H9 (cell line): Measurements from ENCODE around the gene ACSL3. TPM values are rescaled to one million over a fixed set of nuclear protein-coding genes. Genes with fewer than 3 reads are reported as not detected.

ENCODE experiments used
- DNase-seq: peaks from one replicate; pipeline ENCODE4 v3.0.0-alpha.2; 2017
- H2AFZ ChIP-seq: one replicate; pipeline ENCODE4 v1.6.1; 2013; ENCODE audit warnings: mild to moderate bottlenecking, low read length, control low read depth, moderate library complexity
- H2AK5ac ChIP-seq: 2 replicates; pipeline ENCODE4 v1.6.1; 2013; ENCODE audit warnings: low read length, control low read depth, mixed read lengths; ENCODE audit not compliant: insufficient read length
- H2BK120ac ChIP-seq: one replicate; pipeline ENCODE4 v1.6.1; 2013; ENCODE audit warnings: low read depth, mild to moderate bottlenecking, low read length, control low read depth, inconsistent platforms; ENCODE audit not compliant: poor library complexity, severe bottlenecking
- H2BK12ac ChIP-seq: 2 replicates; pipeline ENCODE4 v1.6.1; 2013; ENCODE audit warnings: low read length, control low read depth, mixed read lengths, low read depth; ENCODE audit not compliant: insufficient read length
- H2BK15ac ChIP-seq: 2 replicates; pipeline ENCODE4 v1.6.1; 2013; ENCODE audit warnings: low read depth, low read length, control low read depth
- H2BK20ac ChIP-seq: one replicate; pipeline ENCODE4 v1.6.1; 2013; ENCODE audit warnings: low read depth, mild to moderate bottlenecking, low read length, control low read depth, inconsistent platforms; ENCODE audit not compliant: poor library complexity, severe bottlenecking
- H2BK5ac ChIP-seq: 2 replicates; pipeline ENCODE4 v1.6.1; 2013; ENCODE audit warnings: low read length, control low read depth, mixed read lengths; ENCODE audit not compliant: insufficient read length
- H3K14ac ChIP-seq: 2 replicates; pipeline ENCODE4 v1.6.1; 2013; ENCODE audit warnings: low read length, control low read depth; ENCODE audit not compliant: insufficient read depth
- H3K18ac ChIP-seq: 2 replicates; pipeline ENCODE4 v1.6.1; 2013; ENCODE audit warnings: low read depth, mild to moderate bottlenecking, mixed read lengths, low read length, control low read depth; ENCODE audit not compliant: insufficient read length
- H3K23ac ChIP-seq: 2 replicates; pipeline ENCODE4 v1.6.1; 2013; ENCODE audit warnings: low read length, control low read depth, mixed read lengths, low read depth; ENCODE audit not compliant: insufficient read length
- H3K23me2 ChIP-seq: 2 replicates; pipeline ENCODE4 v1.6.1; 2013; ENCODE audit warnings: low read depth, mild to moderate bottlenecking, mixed read lengths, low read length, control low read depth; ENCODE audit not compliant: insufficient read length, poor library complexity, severe bottlenecking
- H3K27ac ChIP-seq: 2 replicates; pipeline ENCODE4 v1.5.1; 2013; ENCODE audit warnings: low read length, control low read depth, mixed read lengths, low read depth; ENCODE audit not compliant: insufficient read length
- H3K27me3 ChIP-seq: 2 replicates; pipeline ENCODE4 v1.6.1; 2013; ENCODE audit warnings: low read length, control low read depth, inconsistent platforms; ENCODE audit not compliant: insufficient read depth
- H3K4ac ChIP-seq: 2 replicates; pipeline ENCODE4 v1.6.1; 2013; ENCODE audit warnings: low read depth, mild to moderate bottlenecking, control low read depth, inconsistent platforms, low read length, moderate library complexity
- H3K4me1 ChIP-seq: 2 replicates; pipeline ENCODE4 v1.6.1; 2013; ENCODE audit warnings: low read length, control low read depth, inconsistent platforms; ENCODE audit not compliant: insufficient read depth
- H3K4me2 ChIP-seq: 2 replicates; pipeline ENCODE4 v1.6.1; 2013; ENCODE audit warnings: low read length, control low read depth, mixed read lengths; ENCODE audit not compliant: insufficient read length, insufficient read depth
- H3K56ac ChIP-seq: 2 replicates; pipeline ENCODE4 v1.6.1; 2013; ENCODE audit warnings: low read depth, mild to moderate bottlenecking, mixed read lengths, low read length, control low read depth; ENCODE audit not compliant: insufficient read length
- H3K79me1 ChIP-seq: 2 replicates; pipeline ENCODE4 v1.6.1; 2013; ENCODE audit warnings: low read depth, mild to moderate bottlenecking, moderate library complexity, low read length, control low read depth, inconsistent platforms; ENCODE audit not compliant: insufficient read depth, poor library complexity, severe bottlenecking
- H3K79me2 ChIP-seq: 2 replicates; pipeline ENCODE4 v1.6.1; 2013; ENCODE audit warnings: low read length, control low read depth, inconsistent platforms; ENCODE audit not compliant: insufficient read depth
- H3K9ac ChIP-seq: 2 replicates; pipeline ENCODE4 v1.6.1; 2013; ENCODE audit warnings: low read length, control low read depth, mixed read lengths; ENCODE audit not compliant: insufficient read length; ENCODE audit errors: extremely low read depth
- H3K9me3 ChIP-seq: one replicate; pipeline ENCODE4 v1.6.1; 2013; ENCODE audit warnings: low read depth, low read length, inconsistent platforms; ENCODE audit not compliant: control insufficient read depth
- H3T11ph ChIP-seq: one replicate; pipeline ENCODE4 v1.6.1; 2013; ENCODE audit warnings: mild to moderate bottlenecking, low read length, control low read depth, inconsistent platforms
- H4K20me1 ChIP-seq: one replicate; pipeline ENCODE4 v1.6.1; 2013; ENCODE audit not compliant: control insufficient read depth, insufficient read length, insufficient read depth
- H4K5ac ChIP-seq: 2 replicates; pipeline ENCODE4 v1.6.1; 2013; ENCODE audit warnings: low read depth, mild to moderate bottlenecking, mixed read lengths, low read length, control low read depth; ENCODE audit not compliant: insufficient read length
- H4K8ac ChIP-seq: replicated peaks from 2 replicates; pipeline ENCODE4 v1.6.1; 2013; ENCODE audit warnings: low read length, control low read depth, mixed read lengths, low read depth; ENCODE audit not compliant: insufficient read length
- H4K91ac ChIP-seq: 2 replicates; pipeline ENCODE4 v1.6.1; 2013; ENCODE audit warnings: low read depth, mild to moderate bottlenecking, moderate library complexity, mixed read lengths, low read length, control low read depth; ENCODE audit not compliant: insufficient read length
- H3K27ac Mint-ChIP-seq, 3 experiments: 2 replicates in 2 of 3; 3 replicates in 1 of 3; pipeline ENCODE4 v1.8.0; 2020 to 2021; ENCODE audit warnings: mixed read lengths in 3 of 3, mild to moderate bottlenecking in 1 of 3, moderate library complexity in 1 of 3
- H3K27me3 Mint-ChIP-seq: 2 replicates; pipeline ENCODE4 v1.8.0; 2021; ENCODE audit warnings: low read depth, mild to moderate bottlenecking, moderate library complexity, mixed read lengths
- H3K36me3 Mint-ChIP-seq, 3 experiments: 2 replicates in 2 of 3; 3 replicates in 1 of 3; pipeline ENCODE4 v1.8.0; 2020 to 2021; ENCODE audit warnings: low read depth in 3 of 3, mixed read lengths in 3 of 3; ENCODE audit not compliant: insufficient read depth in 1 of 3
- H3K4me1 Mint-ChIP-seq, 2 experiments: 2 replicates each; pipeline ENCODE4 v1.8.0; 2020; ENCODE audit warnings: mixed read lengths in 2 of 2
- H3K4me3 Mint-ChIP-seq, 2 experiments: 2 replicates in 1 of 2; 3 replicates in 1 of 2; pipeline ENCODE4 v1.8.0; 2020 to 2021; ENCODE audit warnings: mild to moderate bottlenecking in 2 of 2, mixed read lengths in 2 of 2, moderate library complexity in 1 of 2
- H3K9me3 Mint-ChIP-seq, 2 experiments: 2 replicates in 1 of 2; 3 replicates in 1 of 2; pipeline ENCODE4 v1.8.0; 2020; ENCODE audit warnings: mild to moderate bottlenecking in 2 of 2, mixed read lengths in 2 of 2, moderate library complexity in 1 of 2
- CTCF ChIP-seq: fragments of 200-600 bp; sonication (generic); conservative IDR thresholded peaks from 3 replicates; pipeline ENCODE4 v1.8.0; 2021; ENCODE audit warnings: antibody characterized with exemption, mild to moderate bottlenecking
- WGBS: extraction: QIAGEN DNeasy Blood & Tissue Kit; methylation state at CpG from one replicate; pipeline ENCODE4 v1.1.7; 2013; ENCODE audit warnings: missing lambda C conversion rate, low lambda C conversion rate, mixed read lengths; ENCODE audit not compliant: insufficient read length; ENCODE audit errors: extremely low coverage; 5-methylcytosine and 5-hydroxymethylcytosine counted together
- total RNA-seq: library from RNA; stranded (reverse); gene quantifications from 2 replicates; pipeline ENCODE4 v1.2.1, GENCODE V29; 2021

ACSL3 gene
- total RNA-seq, 1 experiment from 2014 or later: 60.9 TPM

- DNase-seq: no peak
- WGBS: no CpG with 5 or more reads among the region's 3 CpGs
- Histone ChIP-seq H4K5ac (no peak overlapping the region), H2BK20ac (no peak overlapping the region), H3K9me3 (no peaks in the 10 kb centered on the region), H2AK5ac (no peak overlapping the region), H3K18ac (no peak overlapping the region), H3K27ac (no peak overlapping the region), H2BK5ac (no peak overlapping the region), H4K91ac (no peak overlapping the region), H3K56ac (no peak overlapping the region), H2BK120ac (no peak overlapping the region), H3K4me2 (no peak overlapping the region), H2BK12ac (no peak overlapping the region), H4K8ac (no peak overlapping the region), H4K20me1 (no peaks in the 10 kb centered on the region), H3K23me2 (no peaks in the 10 kb centered on the region), H3K9ac (no peak overlapping the region), H3K4me1 (no peaks in the 10 kb centered on the region), H3K23ac (no peak overlapping the region), H3K79me2 (no peaks in the 10 kb centered on the region), H2BK15ac (no peak overlapping the region), H3T11ph (no peak overlapping the region), H3K79me1 (no peaks in the 10 kb centered on the region), H2AFZ (no peak overlapping the region), H3K4ac (no peak overlapping the region), H3K14ac (no peak overlapping the region), H3K27me3 (no peaks in the 10 kb centered on the region)
- Mint-ChIP-seq H3K36me3 (no peaks in the 10 kb centered on the region), H3K27ac (no peak overlapping the region; a peak in 1 of 7 replicates), H3K4me3 (no peak overlapping the region), H3K9me3 (no peaks in the 10 kb centered on the region), H3K4me1 (peaks cover 0 to 3% of the 10 kb centered on the region in 2 experiments; a peak in 1 of 4 replicates), H3K27me3 (no peaks in the 10 kb centered on the region)
- no peak for TF ChIP-seq CTCF
Measured at GRCh38 chr2:222840060-222840802, 20.6 kb upstream of the ACSL3 start.
